ENCODE data around the gene PFDN1.

The PFDN1 gene

GRCh38 chr5:140328036-140328764, 25.3 kb upstream of the PFDN1 start:
- DNase-seq (ENCODE audit: low spot score), result no peak

- DNase-seq (ENCODE audit: low spot score), result no peak
Measured at GRCh38 chr5:140327589-140327988, 24.7 kb upstream of the PFDN1 start.

- DNase-seq (ENCODE audit: low spot score), result no peak
Measured at GRCh38 chr5:140325486-140325885, 22.6 kb upstream of the PFDN1 start.

DNA sequence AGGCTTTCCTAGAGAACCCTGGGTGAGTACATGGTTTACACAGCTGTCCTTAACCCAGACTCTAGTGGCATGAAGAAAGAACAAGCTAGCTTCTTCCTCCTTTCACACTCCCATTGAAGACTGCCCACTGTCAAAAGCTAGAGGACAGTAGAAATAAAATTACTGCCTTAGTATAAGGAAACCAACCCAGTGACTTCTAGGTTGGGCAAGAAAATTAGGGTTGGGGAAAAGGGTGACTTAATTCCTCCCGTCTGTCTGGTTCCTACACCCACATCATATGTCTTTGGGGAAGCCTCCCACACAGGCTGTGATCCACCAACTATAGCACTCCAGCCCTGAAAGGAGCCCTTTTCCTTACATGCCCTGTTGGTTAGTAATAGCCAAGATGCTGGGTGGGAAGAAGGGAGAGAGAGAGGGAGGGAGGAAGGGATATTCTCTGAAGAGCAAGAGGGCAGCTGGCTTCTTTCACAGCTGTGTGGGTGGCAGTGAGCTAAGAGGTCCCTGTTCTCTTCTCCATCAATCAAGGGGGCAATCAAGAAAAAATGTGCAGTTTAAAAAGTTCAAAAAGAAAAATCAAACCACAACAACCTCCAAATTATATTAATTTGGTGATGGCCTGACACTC, 21.8 kb upstream of the PFDN1 start:
- no peak for DNase-seq (ENCODE audit: low spot score)

DNA sequence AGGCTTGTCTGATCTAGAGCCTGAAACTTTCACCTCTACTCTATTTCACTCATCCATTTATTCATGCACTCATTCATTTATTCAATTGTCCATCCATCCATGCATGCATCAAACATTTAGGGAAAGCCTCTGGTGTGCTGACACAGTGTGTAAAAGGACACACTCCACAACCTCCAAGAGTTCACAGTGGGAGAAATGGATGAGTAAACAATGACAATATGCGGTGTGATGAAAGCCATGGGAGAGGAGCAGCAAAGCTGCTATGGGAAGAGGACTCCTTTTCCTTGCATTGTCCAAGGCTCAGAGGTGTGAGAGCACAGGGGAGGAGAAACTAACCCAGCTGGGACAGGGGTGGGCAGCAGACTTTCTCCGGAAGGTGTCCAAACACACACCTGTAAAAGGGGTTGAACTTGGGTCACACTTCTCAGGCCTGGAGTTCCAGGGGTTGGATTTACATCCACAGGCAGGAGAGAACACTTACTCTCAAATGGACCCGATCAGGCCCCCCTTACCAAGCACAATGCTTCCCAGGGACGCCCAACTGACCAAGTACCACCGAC, 21.2 kb upstream of the PFDN1 start:
- DNase-seq (ENCODE audit: low spot score), result no peak

- no peak for DNase-seq (ENCODE audit: low spot score)
Measured at GRCh38 chr5:140322751-140323731, 20.1 kb upstream of the PFDN1 start.

DNA sequence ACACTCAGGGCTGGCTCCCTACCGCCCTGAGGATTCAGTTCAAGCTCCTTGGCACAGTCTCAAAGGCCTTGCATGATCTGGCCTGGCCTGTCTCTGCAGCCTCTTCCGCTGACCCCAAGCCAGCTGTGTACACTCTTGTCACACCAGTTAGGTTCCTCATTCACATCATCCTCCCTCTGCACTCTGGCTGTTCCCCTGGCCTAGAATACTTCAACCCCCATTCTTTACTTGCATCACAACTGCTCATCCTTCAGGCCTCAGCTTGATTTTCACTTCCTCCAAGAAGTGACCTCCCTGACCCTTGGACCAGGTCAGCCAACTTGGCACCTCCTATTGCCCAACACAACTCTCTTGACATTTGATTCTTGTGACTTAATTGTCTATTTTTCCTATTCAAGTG, 18.9 kb upstream of the PFDN1 start:
- no peak for DNase-seq (ENCODE audit: low spot score)

- no peak for DNase-seq (ENCODE audit: low spot score)
Measured at GRCh38 chr5:140319833-140320232, 16.9 kb upstream of the PFDN1 start.

DNA sequence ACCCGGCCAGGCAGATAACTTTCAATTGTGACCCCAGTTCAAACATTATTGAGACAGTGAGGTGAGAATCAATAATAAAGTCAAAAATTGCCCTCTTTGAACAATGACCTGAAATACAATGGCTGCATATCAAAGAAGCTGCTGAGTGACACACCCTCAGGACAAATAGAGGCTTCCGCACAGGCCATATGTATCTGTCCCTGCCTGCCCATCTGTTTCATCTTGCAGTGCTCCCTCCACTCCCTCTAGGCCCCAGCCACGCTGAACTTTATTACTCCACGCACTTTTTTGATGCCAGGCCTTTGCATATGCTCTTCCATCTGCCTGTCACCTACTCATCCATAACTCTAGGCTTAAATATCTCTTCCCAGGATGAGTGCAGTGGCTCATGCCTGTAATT, 15.9 kb upstream of the PFDN1 start:
- no peak for DNase-seq (ENCODE audit: low spot score)

DNA sequence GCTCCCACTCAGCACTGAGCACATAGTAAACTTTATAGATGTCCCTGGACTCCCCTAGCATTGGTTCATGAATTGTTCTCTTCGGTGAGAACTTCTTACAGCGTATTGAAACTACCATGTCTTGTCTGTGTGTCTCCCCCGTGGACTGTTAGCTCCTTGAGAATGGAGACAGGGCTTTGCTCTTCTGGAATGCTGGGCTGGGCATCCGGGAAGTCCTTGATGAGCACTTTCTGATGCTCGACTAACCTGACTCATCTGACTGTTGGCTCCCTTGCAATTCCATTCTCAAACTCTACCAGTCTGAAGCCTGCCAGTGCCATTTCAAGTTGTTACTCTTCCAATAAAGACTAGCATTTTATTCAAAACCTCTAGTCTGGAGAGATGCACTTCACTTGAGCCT, 15.0 kb upstream of the PFDN1 start:
- no peak for DNase-seq (ENCODE audit: low spot score)

- DNase-seq (ENCODE audit: low spot score), result no peak
Measured at GRCh38 chr5:140312791-140313189, 9.9 kb upstream of the PFDN1 start.

- no peak for DNase-seq (ENCODE audit: low spot score)
Measured at GRCh38 chr5:140312067-140312790, 9.3 kb upstream of the PFDN1 start.

- DNase-seq (ENCODE audit: low spot score), result no peak
Measured at GRCh38 chr5:140311011-140311467, 8.1 kb upstream of the PFDN1 start.

GRCh38 chr5:140310434-140310833, 7.5 kb upstream of the PFDN1 start:
- no peak for DNase-seq (ENCODE audit: low spot score)

DNA sequence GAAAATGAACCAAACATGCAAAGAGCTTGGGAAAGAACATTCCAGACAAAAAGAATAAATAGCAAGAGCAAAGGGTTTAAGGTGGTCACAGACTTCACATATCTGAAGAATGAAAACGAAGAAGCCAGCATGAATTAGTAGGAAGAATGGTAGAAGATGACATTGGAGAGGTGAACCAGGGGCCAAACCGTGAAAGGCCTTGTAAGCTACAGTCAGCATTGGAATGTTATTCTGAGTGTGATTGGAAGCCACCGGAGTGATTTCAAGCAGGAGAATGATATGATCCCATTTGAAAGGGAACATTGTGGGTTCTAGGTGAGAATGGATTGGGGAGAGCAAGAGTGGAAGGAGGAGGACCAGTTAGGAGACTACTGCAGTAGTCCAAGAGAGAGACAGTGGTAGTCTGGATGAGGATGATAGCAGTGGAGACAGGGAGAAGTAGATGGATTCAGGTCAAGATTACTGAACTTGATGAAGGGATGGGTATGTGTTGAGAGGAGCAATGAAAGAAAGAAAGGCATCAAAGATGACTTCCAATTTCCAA, 6.9 kb upstream of the PFDN1 start:
- no peak for DNase-seq (ENCODE audit: low spot score)

DNA sequence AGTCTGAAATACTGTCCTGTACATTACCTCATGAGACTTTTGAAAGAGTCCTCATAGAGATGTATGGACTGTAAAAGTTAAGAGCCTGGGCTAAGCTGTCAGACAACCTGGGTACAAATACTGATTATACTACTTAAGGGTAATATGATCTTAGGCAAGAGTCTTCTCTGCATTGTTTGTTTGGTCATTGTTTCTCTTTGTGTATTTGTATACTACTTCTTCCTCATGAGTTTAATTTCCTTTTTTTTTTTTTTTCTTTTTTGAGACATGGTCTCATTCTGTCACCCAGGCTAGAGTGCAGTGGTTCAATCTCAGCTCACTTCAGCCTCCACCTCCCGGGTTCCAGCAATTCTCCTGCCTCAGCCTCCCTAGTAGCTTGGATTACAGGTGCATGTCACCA, 2.6 kb upstream of the PFDN1 start:
- no peak for DNase-seq (ENCODE audit: low spot score)

GRCh38 chr5:140303966-140304365, 1.1 kb upstream of the PFDN1 start:
- no peak for DNase-seq (ENCODE audit: low spot score)

DNA sequence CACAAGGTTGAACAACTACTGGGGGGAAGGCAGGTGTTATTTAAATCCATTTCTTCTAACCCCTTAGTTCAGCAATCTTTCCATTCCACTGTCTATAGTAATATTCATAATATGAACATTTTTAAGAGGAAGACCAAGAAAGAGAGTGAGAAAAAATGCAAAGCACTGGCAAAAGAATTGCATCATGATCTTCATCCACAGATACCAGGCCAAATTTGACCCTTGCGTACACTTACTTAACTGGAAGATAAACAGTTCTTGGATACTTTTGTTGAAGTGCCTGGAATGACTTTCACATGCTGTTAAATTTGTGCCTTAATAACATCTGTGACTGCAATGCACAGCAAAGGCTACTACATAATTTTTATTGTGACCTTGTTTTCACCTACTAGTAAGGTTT, 1.8 kb downstream of the PFDN1 start:
- DNase-seq (ENCODE audit: low spot score), result no peak

- no peak for DNase-seq (ENCODE audit: low spot score)
Measured at GRCh38 chr5:140299056-140299455, 3.8 kb downstream of the PFDN1 start.

DNA sequence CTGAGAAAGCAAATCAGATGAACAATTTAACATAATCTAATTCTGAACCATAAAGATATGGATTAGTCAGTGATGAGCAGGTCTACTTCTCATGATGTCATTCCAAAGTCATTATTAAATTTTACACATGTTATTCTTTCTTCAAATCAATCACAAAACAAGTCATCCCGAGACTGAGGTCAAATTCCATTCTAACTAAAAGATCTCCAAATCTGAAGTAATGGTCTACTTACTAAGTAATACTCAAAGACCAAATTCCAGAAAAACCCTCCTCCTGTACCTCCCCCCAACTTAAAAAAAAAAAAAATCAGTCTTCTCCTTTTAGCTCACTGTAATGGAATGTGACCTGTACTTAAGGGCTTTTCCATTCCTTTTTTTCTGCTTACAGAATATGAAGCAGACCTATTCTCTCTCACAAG, 4.7 kb downstream of the PFDN1 start:
- DNase-seq (ENCODE audit: low spot score), result no peak

GRCh38 chr5:140297283-140297682, 5.6 kb downstream of the PFDN1 start:
- no peak for DNase-seq (ENCODE audit: low spot score)
